ENCODE data around the gene CABYR.

CABYR gene

GRCh38 chr18:24195296-24196053 lies 56.6 kb downstream of the CABYR start:
- FAIRE-seq, result no peak

GRCh38 chr18:24196764-24197163 lies 57.9 kb downstream of the CABYR start:
- no peak for FAIRE-seq

GRCh38 chr18:24197412-24197811 lies 58.5 kb downstream of the CABYR start:
- no peak for FAIRE-seq

- FAIRE-seq, result no peak
Observed at GRCh38 chr18:24198461-24198860, 59.6 kb downstream of the CABYR start.

GRCh38 chr18:24199372-24199962 lies 60.6 kb downstream of the CABYR start:
- FAIRE-seq, result no peak

- no peak for FAIRE-seq
Observed at GRCh38 chr18:24200494-24201290, 61.8 kb downstream of the CABYR start.

GRCh38 chr18:24201699-24202687 lies 63.1 kb downstream of the CABYR start:
- FAIRE-seq, result no peak

GRCh38 chr18:24204904-24205303 lies 66.0 kb downstream of the CABYR start:
- FAIRE-seq, result no peak

GRCh38 chr18:24208270-24209035 lies 69.6 kb downstream of the CABYR start:
- no peak for FAIRE-seq

- FAIRE-seq, result no peak
Observed at GRCh38 chr18:24209558-24209957, 70.7 kb downstream of the CABYR start.
